GM12878 (cell line): ENCODE measurements around the gene C2orf74. TPM values are rescaled to one million over a fixed set of nuclear protein-coding genes. Genes with fewer than 3 reads are reported as not detected.

Experiments
- ATAC-seq: fragments of 200-7000 bp; cut with Tn5 transposase; 3 replicates; pipeline ENCODE4 v1.9.1; 2020; ENCODE audit warnings: mild to moderate bottlenecking, moderate library complexity
- BruUV-seq: library from RNA; stranded (reverse); fragments of 400-500 nt; replicated peaks from 2 replicates; lab custom pipeline; 2021; lab: Mats Ljungman, UMichigan
- CTCF ChIA-PET: fragments of 300-600 bp; sonication (Branson Sonifier 250); formaldehyde crosslinking; extraction: SDS; loops from one replicate; lab custom pipeline; 2021; ENCODE audit warnings: inconsistent platforms; lab: Yijun Ruan, JAX
- POLR2A ChIA-PET: fragments of 350-600 bp; formaldehyde crosslinking; extraction: SDS; loops from one replicate; lab custom pipeline; 2021; ENCODE audit warnings: inconsistent platforms; lab: Charles Lee
- RAD21 ChIA-PET: fragments of 300-600 bp; sonication (Branson Sonifier 250); formaldehyde crosslinking; loops from one replicate; lab custom pipeline; 2023; ENCODE audit warnings: antibody characterized with exemption; ENCODE audit not compliant: unreplicated experiment; lab: Charles Lee
- SMC1A ChIA-PET: fragments of 300-600 bp; sonication (Branson Sonifier 250); formaldehyde crosslinking; loops from one replicate; lab custom pipeline; 2023; ENCODE audit not compliant: unreplicated experiment, uncharacterized antibody; lab: Charles Lee
- DNase-seq: peaks from one replicate; pipeline ENCODE4 v3.0.0-alpha.2; 2011; ENCODE audit warnings: low read depth, low spot score
- FAIRE-seq: peaks from 3 replicates; lab custom pipeline; 2011; peaks lifted over from hg19 to GRCh38; lab: Jason Lieb, UNC
- H2AFZ ChIP-seq: 2 replicates; pipeline ENCODE4 v1.6.0; 2011; ENCODE audit warnings: low read depth, low read length, control low read depth; ENCODE audit not compliant: control insufficient read depth
- H3K27ac ChIP-seq: 2 replicates; pipeline ENCODE4 v1.5.1; 2011; ENCODE audit warnings: control low read depth; ENCODE audit not compliant: control insufficient read depth, insufficient read depth
- H3K27me3 ChIP-seq, 2 experiments: replicated peaks in 1 of 2; 2 replicates each; pipeline versions ENCODE4 v1.6.0 to v1.6.1; 2011; ENCODE audit warnings: low read length in 1 of 2; ENCODE audit not compliant: control insufficient read depth in 2 of 2, insufficient read depth in 2 of 2
- H3K36me3 ChIP-seq, 2 experiments: 2 replicates each; pipeline ENCODE4 v1.5.1; 2011; ENCODE audit warnings: low read length in 1 of 2; ENCODE audit not compliant: control insufficient read depth in 2 of 2, insufficient read depth in 2 of 2
- H3K4me1 ChIP-seq: 2 replicates; pipeline ENCODE4 v1.6.1; 2011; ENCODE audit warnings: mild to moderate bottlenecking, low read length, moderate library complexity, mixed read lengths; ENCODE audit not compliant: control insufficient read depth, insufficient read depth
- H3K4me2 ChIP-seq: 2 replicates; pipeline ENCODE4 v1.6.0; 2011; ENCODE audit warnings: control low read depth; ENCODE audit not compliant: control insufficient read depth, insufficient read depth
- H3K4me3 ChIP-seq: fragments of 200-600 bp; sonication (generic); 2 replicates; pipeline ENCODE4 v1.5.1; 2016
- H3K79me2 ChIP-seq: 2 replicates; pipeline ENCODE4 v1.6.0; 2011; ENCODE audit warnings: low read length; ENCODE audit not compliant: control insufficient read depth, insufficient read depth
- H3K9ac ChIP-seq: 2 replicates; pipeline ENCODE4 v1.8.0; 2011; ENCODE audit warnings: low read length, control low read depth, mixed read lengths; ENCODE audit not compliant: control insufficient read depth, insufficient read depth
- H3K9me3 ChIP-seq: replicated peaks from 3 replicates; pipeline ENCODE4 v1.5.1; 2011; ENCODE audit warnings: mild to moderate bottlenecking, low read length; ENCODE audit not compliant: control insufficient read depth, insufficient read depth
- H4K20me1 ChIP-seq: 2 replicates; pipeline ENCODE4 v1.6.0; 2011; ENCODE audit not compliant: control insufficient read depth, insufficient read depth
- HSF1 ChIP-seq: fragments of 150-350 bp; IDR thresholded peaks from 2 replicates; pipeline ENCODE4 v1.6.1; 2014; ENCODE audit warnings: mild to moderate bottlenecking, low read depth, low read length
- MTA2 ChIP-seq: fragments of 450-650 bp; IDR thresholded peaks from 2 replicates; pipeline ENCODE4 v1.6.1; 2016; ENCODE audit warnings: low read depth, mild to moderate bottlenecking, moderate library complexity
- NKRF ChIP-seq: fragments of 450-650 bp; conservative IDR thresholded peaks from 2 replicates; pipeline ENCODE4 v1.6.1; 2017; ENCODE audit warnings: mild to moderate bottlenecking, moderate library complexity
- ZBTB40 ChIP-seq: fragments of 450-650 bp; IDR thresholded peaks from 2 replicates; pipeline ENCODE4 v1.6.1; 2016; ENCODE audit warnings: mild to moderate bottlenecking, moderate library complexity, borderline replicate concordance
- WGBS: methylation state at CpG from one replicate; pipeline ENCODE4 v1.1.6; 2016; ENCODE audit warnings: low lambda C conversion rate; ENCODE audit not compliant: insufficient replicate concordance, insufficient coverage; ENCODE audit errors: missing lambda C conversion rate; 5-methylcytosine and 5-hydroxymethylcytosine counted together
- in situ Hi-C: fragments of 300-500 bp; cut with MboI; formaldehyde crosslinking; loops from 9 replicates; pipeline ENCODE4 v1.14.3; 2018; ENCODE audit warnings: mixed read lengths
- intact Hi-C: fragments of 100-400 bp; cut with micrococcal nuclease; formaldehyde crosslinking; loops from one replicate; pipeline ENCODE4 v1.14.2; 2022; ENCODE audit not compliant: unreplicated experiment
- polyA plus RNA-seq, 11 experiments: library from polyadenylated mRNA; depleted of rRNA in 4 of 11; unstranded in 6 of 11; stranded (reverse) in 5 of 11; fragments of >200 nt; fragmentation: Nextera tagmentation in 4 of 11; fragmentation: Illumina TruSeq in 1 of 11; extraction: Ambion mirVana in 4 of 11; extraction: Trizol in 1 of 11; gene quantifications; 1 replicate in 1 of 11; 2 replicates in 10 of 11; pipeline versions ENCODE4 v1.2.1 to v1.2.3, GENCODE V29; 2011 to 2016; ENCODE audit warnings: inconsistent platforms in 2 of 11, missing spikeins in 2 of 11, low read depth in 1 of 11
- total RNA-seq, 4 experiments: library from RNA; depleted of rRNA in 3 of 4; stranded (reverse); fragments of >200 nt in 3 of 4; fragmentation: Illumina TruSeq in 1 of 4; extraction: Trizol in 1 of 4; gene quantifications; 2 replicates each; pipeline versions ENCODE4 v1.2.1 to v1.2.3, GENCODE V29; 2013 to 2021

Gene C2orf74
- total and polyA plus RNA-seq, 10 of the 15 experiments (the other 5 are each of a cell fraction or from before 2014, with no cell fraction given): 3.8 to 25.0 (median 15.2) TPM

- WGBS: 90% methylated on average over 10 of the region's 10 CpGs
- Histone ChIP-seq H3K79me2 (peaks cover 52% of the 10 kb centered on the region), H3K9ac (peak overlapping the region; percentile 20; the same call in 1 of the 2 replicates), H3K36me3 (peaks cover 7 to 22% of the 10 kb centered on the region in 2 experiments), H3K4me2 (peak overlapping the region; percentile 66), H3K27me3 (no peaks in the 10 kb centered on the region), H2AFZ (no peak overlapping the region), H3K9me3 (no peaks in the 10 kb centered on the region), H4K20me1 (no peaks in the 10 kb centered on the region), H3K4me1 (peaks cover 14% of the 10 kb centered on the region), H3K27ac (no peak overlapping the region), H3K4me3 (peak overlapping the region; percentile 42; the same call in 1 of the 2 replicates)
- in situ Hi-C loops: no loop called here
- TF ChIP-seq NKRF (no peak), MTA2 (no peak), ZBTB40 (no peak), HSF1 (no peak)
- POLR2A ChIA-PET: interaction anchor here (1.2 to 1.4 kb wide), 3 partner anchors 15 to 20 kb away, joined by 3 to 4 read pairs (median 3); no protein-coding TSS in a partner anchor
- RAD21 ChIA-PET: no interaction called here
- SMC1A ChIA-PET: interaction anchor here (0.7 kb wide), 1 partner anchor 20 kb away, joined by 3 read pairs; no protein-coding TSS in a partner anchor
- no TSS peak for BruUV-seq
- no peak for FAIRE-seq
- CTCF ChIA-PET: interaction anchor here (0.8 to 1.2 kb wide), 2 partner anchors 9 to 11 kb away, joined by 3 to 4 read pairs; no protein-coding TSS in a partner anchor
- ATAC-seq: no peak
- intact Hi-C loops: no loop called here
- no peak for DNase-seq
Measured at GRCh38 chr2:61181382-61182058, 19.5 kb downstream of the C2orf74 start.
